Immature natural killer cell (primary cell): ENCODE results near the gene HSPA12A. TPM values are rescaled to one million over a fixed set of nuclear protein-coding genes. Genes with fewer than 3 reads are reported as not detected.
A peak's percentile ranks its signal among the peaks of the same experiment; 100 is the strongest.

Source experiments
- DNase-seq, 3 donors: peaks; one replicate each; pipeline ENCODE4 v3.0.0; 2022; ENCODE audit warnings: mixed read lengths in 1 of 3
- H3K27ac Mint-ChIP-seq, 6 donors: one replicate each; pipeline ENCODE4 v1.8.0; 2020; ENCODE audit warnings: mixed read lengths in 6 of 6, mild to moderate bottlenecking in 5 of 6, inconsistent platforms in 4 of 6, moderate library complexity in 3 of 6
- H3K27me3 Mint-ChIP-seq, 3 donors: one replicate each; pipeline ENCODE4 v1.8.0; 2020 to 2021; ENCODE audit warnings: low read depth in 3 of 3, mild to moderate bottlenecking in 3 of 3, mixed read lengths in 3 of 3, moderate library complexity in 3 of 3, inconsistent platforms in 1 of 3
- H3K36me3 Mint-ChIP-seq, 3 donors: one replicate each; pipeline ENCODE4 v1.8.0; 2020; ENCODE audit warnings: mixed read lengths in 3 of 3, inconsistent platforms in 2 of 3, mild to moderate bottlenecking in 2 of 3
- H3K4me1 Mint-ChIP-seq, 2 donors: one replicate each; pipeline ENCODE4 v1.8.0; 2020; ENCODE audit warnings: inconsistent platforms in 2 of 2, mild to moderate bottlenecking in 2 of 2, mixed read lengths in 2 of 2, moderate library complexity in 1 of 2
- H3K4me3 Mint-ChIP-seq, 5 donors: one replicate each; pipeline ENCODE4 v1.8.0; 2020; ENCODE audit warnings: mild to moderate bottlenecking in 5 of 5, mixed read lengths in 5 of 5, inconsistent platforms in 3 of 5, moderate library complexity in 3 of 5
- H3K9me3 Mint-ChIP-seq, 6 donors: one replicate each; pipeline ENCODE4 v1.8.0; 2020; ENCODE audit warnings: mild to moderate bottlenecking in 6 of 6, mixed read lengths in 6 of 6, inconsistent platforms in 4 of 6, moderate library complexity in 3 of 6
- polyA plus RNA-seq, 3 donors: library from polyadenylated mRNA; unstranded; fragments of 300-500 nt; fragmentation: Illumina TruSeq; gene quantifications; one replicate each; pipeline ENCODE4 v1.2.3, GENCODE V29; 2021

HSPA12A gene
- polyA plus RNA-seq, 3 donors from 2014 or later = 0.04 TPM; not detected in 2

DNA sequence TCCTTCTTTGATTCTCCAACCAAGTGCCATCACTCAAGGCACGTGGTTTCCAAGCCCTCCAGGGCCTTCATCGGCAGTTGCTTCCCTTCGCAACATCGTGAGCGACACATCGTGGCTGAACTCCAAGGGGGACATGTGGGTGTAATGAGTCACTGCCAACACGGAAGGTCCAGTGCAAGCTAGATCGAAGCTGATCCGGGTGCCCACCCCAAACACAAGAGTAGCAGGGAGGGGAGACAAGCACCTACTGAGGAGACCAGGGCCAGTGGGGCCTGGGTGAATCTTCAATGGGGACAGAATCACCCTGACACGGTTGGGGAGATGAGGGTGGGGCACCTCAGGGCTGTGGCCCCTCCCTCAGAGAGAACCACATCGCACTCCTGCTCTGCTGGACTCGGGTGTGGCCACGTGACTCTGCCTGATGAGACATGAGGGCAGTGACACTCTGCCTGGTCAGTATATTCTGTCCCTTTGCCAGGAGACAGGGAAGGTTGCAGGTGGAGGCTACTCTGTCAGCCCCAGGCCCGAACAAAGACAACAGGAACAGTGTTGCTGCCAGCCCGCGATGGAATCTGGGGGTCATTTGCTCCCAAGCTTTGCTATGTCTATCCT, 36.8 kb upstream of the HSPA12A start:
- no peaks in the 10 kb centered on the region for H3K36me3 Mint-ChIP-seq
- H3K4me1 Mint-ChIP-seq = no peaks in the 10 kb centered on the region
- no peak overlapping the region for H3K4me3 Mint-ChIP-seq
- H3K9me3 Mint-ChIP-seq = no peaks in the 10 kb centered on the region
- H3K27ac Mint-ChIP-seq = no peak overlapping the region
- DNase-seq = no peak
- H3K27me3 Mint-ChIP-seq = peaks cover 0 to 4% (median 2%) of the 10 kb centered on the region in 3 donors

DNA sequence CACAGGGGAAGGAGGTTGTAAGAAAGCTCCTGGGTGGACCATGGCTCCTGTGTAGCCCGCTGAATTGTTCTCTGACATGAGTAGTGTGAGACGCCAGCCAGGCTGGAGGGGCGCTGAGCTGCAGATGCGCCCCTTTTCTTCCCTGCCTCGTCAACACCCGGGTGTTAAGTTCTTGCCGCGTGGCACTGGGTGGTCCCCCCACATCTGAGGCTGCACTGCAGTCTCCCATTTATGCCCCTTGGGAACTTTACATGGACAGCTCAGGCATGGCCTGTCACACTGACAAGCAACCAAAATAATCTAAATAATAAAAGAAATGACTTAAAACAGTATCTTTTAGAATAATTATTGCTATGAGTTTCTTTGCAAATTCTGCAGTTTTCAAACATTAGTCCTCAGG, 34.6 kb upstream of the HSPA12A start:
- Mint-ChIP-seq H3K4me3 (no peak overlapping the region), H3K36me3 (no peaks in the 10 kb centered on the region), H3K27me3 (peaks cover 0 to 3% (median 2%) of the 10 kb centered on the region in 3 donors), H3K9me3 (no peaks in the 10 kb centered on the region), H3K27ac (no peak overlapping the region), H3K4me1 (no peaks in the 10 kb centered on the region)
- DNase-seq = no peak

DNA sequence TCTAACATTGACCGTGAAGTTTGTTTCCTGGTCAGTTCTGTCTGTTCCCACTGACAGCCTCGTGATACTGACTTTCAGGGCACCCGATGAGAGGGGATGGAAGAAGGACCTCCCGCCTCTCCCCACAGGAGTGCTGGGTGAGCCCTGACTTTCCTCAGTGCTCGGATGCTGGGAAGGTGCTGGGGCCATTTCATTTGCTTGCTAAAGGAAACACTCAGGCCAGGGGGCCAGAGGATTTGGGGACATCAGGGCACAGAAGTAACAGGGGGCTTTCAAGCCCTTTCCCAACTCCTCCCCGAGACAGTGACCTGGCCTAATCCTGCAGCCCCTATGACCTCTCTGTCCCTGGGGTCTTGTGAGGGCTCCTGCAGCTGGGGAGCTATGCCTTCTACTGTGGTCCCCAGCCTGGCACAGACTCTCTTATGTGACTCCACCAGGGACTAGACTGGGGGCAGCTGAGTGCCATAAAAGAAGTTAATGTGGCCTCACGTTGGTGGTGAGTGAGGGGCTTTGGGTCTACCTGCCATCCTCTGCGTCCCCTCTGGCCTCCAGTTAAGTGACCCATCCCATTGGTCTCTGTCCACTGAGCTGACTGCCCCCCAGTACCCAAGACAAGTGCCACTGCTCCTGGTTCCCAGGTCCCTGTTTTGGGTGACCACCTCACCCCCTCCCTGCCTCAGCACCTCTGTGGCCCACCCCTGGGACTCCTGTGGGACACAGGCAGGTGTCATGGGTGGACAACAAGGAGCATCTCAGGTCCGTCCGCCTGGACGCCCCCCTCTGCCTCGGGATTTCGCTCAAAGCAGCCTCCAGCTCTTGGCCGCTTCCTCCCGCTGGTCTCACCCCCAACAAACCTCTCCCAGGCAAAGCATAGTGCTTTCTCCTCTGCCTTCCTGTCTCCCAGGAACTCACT, 33.4 kb upstream of the HSPA12A start:
- no peaks in the 10 kb centered on the region for H3K9me3 Mint-ChIP-seq
- H3K27ac Mint-ChIP-seq = peak overlapping the region in 1 of 6 donors; percentile 28
- DNase-seq = no peak
- H3K27me3 Mint-ChIP-seq = peaks cover 0 to 3% (median 2%) of the 10 kb centered on the region in 3 donors
- no peaks in the 10 kb centered on the region for H3K4me1 Mint-ChIP-seq
- no peak overlapping the region for H3K4me3 Mint-ChIP-seq
- no peaks in the 10 kb centered on the region for H3K36me3 Mint-ChIP-seq

DNA sequence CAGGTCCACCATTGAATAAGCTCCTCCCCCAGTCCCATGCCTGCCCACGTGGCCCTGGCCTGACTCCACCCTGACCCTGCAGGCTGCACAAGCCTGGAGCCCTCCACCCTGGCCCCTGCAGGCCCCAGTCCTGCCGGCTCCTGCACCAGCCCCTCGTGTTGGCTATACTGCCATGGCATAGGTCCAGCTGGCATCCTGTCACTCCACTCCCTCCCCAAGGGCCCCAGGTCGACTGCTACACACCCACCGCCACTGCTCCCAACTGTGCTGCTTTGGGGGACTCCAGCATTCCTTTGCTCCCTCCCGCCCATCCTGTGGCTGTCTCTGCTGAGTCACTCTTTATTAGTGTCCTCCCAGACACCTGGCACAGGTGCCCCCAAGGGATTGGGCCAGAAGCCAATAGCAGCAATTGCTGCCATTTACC, 32.4 kb upstream of the HSPA12A start:
- Mint-ChIP-seq H3K27ac (no peak overlapping the region), H3K27me3 (peaks cover 0 to 3% (median 2%) of the 10 kb centered on the region in 3 donors), H3K4me3 (no peak overlapping the region), H3K9me3 (no peaks in the 10 kb centered on the region), H3K4me1 (no peaks in the 10 kb centered on the region), H3K36me3 (no peaks in the 10 kb centered on the region)
- DNase-seq = no peak

DNA sequence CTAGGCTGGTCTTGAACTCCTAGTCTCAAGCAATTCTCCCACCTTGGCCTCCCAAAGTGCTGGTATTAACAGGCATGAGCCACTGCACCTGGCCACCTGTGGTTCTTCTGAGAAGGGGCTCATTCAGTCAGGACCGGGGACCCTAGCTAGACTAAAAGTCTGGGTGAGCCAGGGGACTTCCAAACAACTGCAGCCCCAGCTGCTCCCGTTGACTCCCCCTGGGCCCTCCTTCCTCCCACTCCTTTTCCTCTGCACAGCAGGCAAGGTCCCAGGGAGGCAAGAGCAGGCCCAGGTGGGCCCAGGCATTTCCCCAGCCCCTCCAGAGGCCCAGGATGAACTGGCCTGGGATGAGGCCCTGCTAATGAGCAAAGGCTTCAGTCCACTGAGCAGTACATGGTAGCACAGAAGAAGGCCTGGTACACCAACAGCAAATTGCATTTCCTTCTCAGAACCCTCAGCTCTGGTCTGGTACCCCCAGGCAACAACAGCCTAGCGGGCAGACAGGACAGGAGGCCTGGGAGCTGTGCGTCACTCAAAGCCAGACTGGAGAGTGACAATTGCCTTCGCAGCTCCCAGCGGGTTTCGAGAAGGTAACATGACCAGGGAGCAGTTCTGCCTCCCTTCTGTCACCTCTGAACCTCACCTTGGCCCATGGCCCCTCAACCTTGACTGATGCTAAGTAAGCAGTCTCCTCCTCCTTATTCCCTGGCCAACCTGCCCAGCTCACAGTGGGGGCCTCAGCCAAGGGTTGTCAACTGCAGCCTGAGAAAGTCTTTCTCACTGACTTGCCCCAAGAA, 30.7 kb upstream of the HSPA12A start:
- no peak overlapping the region for H3K4me3 Mint-ChIP-seq
- H3K27me3 Mint-ChIP-seq = peaks cover 0 to 3% (median 2%) of the 10 kb centered on the region in 3 donors
- no peaks in the 10 kb centered on the region for H3K4me1 Mint-ChIP-seq
- no peaks in the 10 kb centered on the region for H3K9me3 Mint-ChIP-seq
- no peak for DNase-seq
- no peak overlapping the region for H3K27ac Mint-ChIP-seq
- no peaks in the 10 kb centered on the region for H3K36me3 Mint-ChIP-seq

DNA sequence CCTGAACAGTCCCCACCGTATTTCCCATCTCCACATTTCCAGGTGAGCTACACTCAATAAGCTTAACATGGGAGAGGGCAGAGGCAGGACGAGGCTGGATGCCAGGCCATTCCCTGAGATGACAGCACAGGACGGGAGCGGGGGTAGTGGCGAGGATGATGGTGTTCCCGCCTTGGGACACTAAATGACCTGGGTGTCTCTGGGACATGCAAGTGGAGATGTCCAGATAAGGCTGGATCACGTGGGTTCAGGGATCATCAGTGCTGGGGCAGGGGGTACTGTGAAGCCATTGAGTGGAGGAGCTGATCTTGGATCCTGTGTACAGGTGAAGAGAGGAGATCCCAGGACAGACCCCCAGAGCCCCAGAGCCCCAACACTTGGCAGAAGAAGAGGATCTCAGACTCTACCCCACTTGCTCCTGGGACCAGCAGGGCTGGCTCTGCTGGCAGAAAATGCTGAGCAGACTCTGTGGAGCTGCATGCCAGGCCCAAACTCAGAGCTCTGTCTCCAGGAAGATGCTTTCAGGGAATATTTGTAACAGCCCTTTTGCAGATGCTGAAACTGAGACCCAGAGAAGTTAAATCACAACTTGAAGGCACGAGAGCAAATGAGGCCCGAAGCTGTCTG, 29.7 kb upstream of the HSPA12A start:
- Mint-ChIP-seq H3K9me3 (no peaks in the 10 kb centered on the region), H3K4me3 (no peak overlapping the region), H3K27me3 (peaks cover 0 to 3% (median 2%) of the 10 kb centered on the region in 3 donors), H3K4me1 (no peaks in the 10 kb centered on the region), H3K36me3 (no peaks in the 10 kb centered on the region), H3K27ac (no peak overlapping the region)
- DNase-seq = no peak

DNA sequence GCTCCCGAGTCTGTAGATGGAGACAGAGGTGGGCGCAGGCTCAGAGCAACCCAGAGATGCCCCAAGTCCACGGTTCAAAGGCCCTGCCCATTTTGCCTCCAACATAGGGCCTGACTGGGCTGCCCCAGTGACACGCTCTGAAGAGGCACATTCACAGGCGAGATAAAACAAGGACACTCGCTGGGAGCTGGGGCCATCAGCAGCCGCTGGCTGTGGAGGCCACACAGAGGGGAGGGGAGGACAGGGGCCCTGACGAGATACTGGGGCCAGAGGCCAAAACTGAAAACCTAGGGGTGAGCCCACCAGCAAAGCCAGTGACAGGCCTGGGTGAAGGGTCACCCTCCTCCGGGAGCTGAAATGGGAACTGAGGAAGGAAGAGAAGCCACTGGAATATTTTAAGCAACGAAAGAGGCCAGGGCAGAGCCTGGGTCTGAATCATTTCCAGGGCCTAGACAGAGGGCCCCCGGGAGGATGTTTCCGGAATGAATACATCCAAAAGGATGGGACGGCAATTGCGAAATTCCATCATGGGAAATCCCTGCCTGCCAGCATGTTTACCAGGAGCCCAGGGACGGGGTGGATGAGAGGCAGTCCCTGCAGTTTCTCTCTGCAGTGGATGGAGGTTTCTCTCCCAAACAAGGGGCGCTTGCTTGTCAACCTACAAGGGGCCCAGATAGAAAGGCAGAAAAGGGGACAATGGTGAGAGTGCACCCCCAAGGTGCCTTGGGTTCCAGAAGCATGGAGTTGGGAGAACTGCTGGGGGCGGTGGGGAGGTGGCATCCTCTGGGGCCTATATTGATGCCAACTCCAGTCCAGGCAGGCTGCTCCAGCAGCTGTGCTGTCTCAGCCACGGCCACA, 29.0 kb upstream of the HSPA12A start:
- Mint-ChIP-seq H3K27ac (no peak overlapping the region), H3K4me3 (no peak overlapping the region), H3K36me3 (no peaks in the 10 kb centered on the region), H3K4me1 (no peaks in the 10 kb centered on the region), H3K9me3 (no peaks in the 10 kb centered on the region), H3K27me3 (peaks cover 0 to 2% (median 2%) of the 10 kb centered on the region in 3 donors)
- no peak for DNase-seq

DNA sequence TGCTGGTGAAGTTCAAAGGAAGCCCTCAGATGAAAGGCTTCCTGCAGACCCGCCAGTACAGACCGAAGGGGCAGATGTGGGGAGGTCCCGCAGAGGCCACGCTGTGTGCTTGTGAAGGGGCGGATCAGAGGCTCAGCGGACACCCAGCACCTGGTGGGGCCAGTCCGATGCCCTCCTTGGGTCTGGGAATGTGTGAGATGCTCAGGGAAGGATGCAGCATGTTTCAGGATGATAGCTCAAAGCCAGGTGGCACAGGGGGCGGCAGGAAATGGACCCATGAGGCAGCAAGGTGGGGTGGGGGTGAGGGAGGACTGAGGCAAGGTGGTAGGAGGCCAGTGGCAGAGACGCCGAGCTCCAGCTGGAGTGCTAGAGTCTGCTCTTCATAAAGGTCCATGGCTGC, 27.9 kb upstream of the HSPA12A start:
- peaks cover 0 to 2% (median 0%) of the 10 kb centered on the region in 3 donors for H3K27me3 Mint-ChIP-seq
- H3K36me3 Mint-ChIP-seq = no peaks in the 10 kb centered on the region
- H3K4me3 Mint-ChIP-seq = no peak overlapping the region
- H3K27ac Mint-ChIP-seq = no peak overlapping the region
- DNase-seq = no peak
- H3K9me3 Mint-ChIP-seq = no peaks in the 10 kb centered on the region
- H3K4me1 Mint-ChIP-seq = no peaks in the 10 kb centered on the region

DNA sequence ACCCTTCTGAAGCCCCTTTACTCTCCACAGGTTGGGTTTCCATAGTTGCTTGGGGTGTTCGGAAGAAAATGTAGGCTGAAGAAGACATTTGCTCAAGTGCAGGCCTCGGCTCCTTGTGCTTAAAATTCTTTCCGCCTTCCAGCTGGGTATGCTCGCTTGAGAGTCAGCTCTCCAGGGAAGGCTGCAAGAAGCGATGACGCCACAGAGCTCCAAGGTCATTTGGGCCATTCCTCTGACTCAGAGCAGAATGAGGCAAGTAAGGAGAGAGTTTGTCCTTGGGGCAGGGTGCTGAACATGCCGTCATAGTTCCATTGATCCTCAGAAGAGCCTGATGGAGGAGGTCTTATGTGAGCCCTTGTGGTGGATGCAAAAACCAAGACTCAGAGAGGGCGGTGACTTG, 27.4 kb upstream of the HSPA12A start:
- no peaks in the 10 kb centered on the region for H3K9me3 Mint-ChIP-seq
- H3K27me3 Mint-ChIP-seq = peaks cover 0 to under 1% (median 0%) of the 10 kb centered on the region in 3 donors
- H3K27ac Mint-ChIP-seq = no peak overlapping the region

DNA sequence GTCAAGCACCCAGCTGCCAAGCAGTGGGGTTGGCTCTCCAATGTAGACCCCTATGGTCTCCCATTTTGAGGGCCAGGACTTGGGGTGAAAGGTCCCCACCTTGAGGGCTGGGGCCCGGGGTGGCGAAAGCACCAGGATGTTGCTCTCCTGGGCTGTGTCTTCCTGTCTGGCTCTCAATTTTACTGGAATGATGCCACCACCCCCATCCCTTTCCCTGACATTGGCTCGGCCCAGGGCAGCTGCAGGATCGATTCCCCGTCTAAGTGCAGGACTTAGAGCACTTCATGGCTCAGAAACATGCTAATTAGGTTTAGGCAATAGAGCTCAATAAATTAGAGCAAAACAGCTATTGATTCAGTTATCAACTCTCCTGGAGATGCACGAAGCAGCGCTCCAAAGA, 27.0 kb upstream of the HSPA12A start:
- Mint-ChIP-seq H3K9me3 (no peaks in the 10 kb centered on the region), H3K27me3 (no peaks in the 10 kb centered on the region), H3K4me3 (no peak overlapping the region), H3K4me1 (no peaks in the 10 kb centered on the region), H3K27ac (no peak overlapping the region), H3K36me3 (no peaks in the 10 kb centered on the region)
- DNase-seq = no peak

More for the DNA sequence above, 27.4 kb upstream of the HSPA12A start:
- Mint-ChIP-seq H3K4me3 (no peak overlapping the region), H3K4me1 (no peaks in the 10 kb centered on the region), H3K36me3 (no peaks in the 10 kb centered on the region)
- no peak for DNase-seq

DNA sequence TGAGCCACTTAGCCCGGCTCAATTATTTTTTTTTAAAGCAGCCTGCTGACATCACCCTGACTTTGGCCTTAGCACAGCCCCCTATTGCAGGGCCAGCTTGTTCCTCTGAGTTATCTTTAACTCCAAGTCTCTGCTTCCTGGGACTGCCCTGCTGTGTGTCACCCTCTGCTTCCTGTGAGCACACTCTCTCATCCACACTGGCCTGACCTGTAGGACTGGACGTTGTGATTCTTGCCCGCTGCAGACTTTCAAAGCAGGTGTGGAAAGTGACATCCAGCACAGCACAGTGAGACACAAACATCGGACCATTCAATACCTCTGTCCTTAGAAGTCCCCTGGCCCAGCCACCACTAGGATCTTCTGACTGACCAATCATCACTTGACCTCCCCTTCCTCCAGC, 26.4 kb upstream of the HSPA12A start:
- DNase-seq = no peak
- H3K27me3 Mint-ChIP-seq = no peaks in the 10 kb centered on the region
- H3K4me1 Mint-ChIP-seq = no peaks in the 10 kb centered on the region
- H3K36me3 Mint-ChIP-seq = no peaks in the 10 kb centered on the region
- H3K4me3 Mint-ChIP-seq = no peak overlapping the region
- H3K9me3 Mint-ChIP-seq = no peaks in the 10 kb centered on the region
- H3K27ac Mint-ChIP-seq = no peak overlapping the region

DNA sequence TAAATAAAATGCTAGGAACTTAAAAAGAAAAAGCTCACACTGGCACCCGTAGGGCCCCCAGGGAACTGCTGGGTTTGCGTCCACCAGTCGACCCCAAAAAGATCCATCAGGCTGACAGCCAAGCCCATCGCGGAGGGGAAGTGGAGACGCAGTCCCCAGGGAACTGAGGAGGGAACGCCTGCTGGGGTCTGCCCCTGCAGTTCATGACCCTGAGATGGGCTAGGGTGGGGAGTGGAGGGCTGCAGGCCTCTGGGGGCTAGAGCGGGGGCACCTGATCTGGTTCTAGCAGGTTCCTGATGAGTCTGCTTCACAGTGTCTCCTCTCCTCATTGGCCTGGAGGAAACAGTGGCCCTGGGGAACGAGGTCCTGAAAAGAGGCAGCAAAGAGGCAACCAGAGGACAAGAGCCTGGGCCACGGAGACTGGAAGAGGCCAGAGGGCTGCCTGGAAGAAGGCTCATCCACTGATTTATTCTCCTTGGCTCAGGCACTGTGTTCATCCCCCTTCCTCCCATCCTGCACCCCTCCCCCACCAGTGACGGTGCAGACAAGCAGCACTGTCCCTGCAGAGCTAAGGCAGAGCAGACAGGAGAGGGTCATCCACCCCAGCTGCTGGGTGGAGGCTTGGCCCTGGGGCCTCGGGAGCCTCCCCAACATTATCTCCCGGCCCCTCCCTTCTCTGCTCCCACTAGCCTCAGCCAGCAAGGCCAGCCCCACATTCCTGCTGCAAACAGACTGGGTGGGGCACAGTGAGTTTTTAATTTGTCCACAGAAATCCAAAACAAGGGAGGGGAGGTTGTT, 24.7 kb upstream of the HSPA12A start:
- no peaks in the 10 kb centered on the region for H3K4me1 Mint-ChIP-seq
- H3K4me3 Mint-ChIP-seq = no peak overlapping the region
- H3K27me3 Mint-ChIP-seq = peaks cover 0 to 4% (median 2%) of the 10 kb centered on the region in 3 donors
- peaks cover 0 to 2% (median 0%) of the 10 kb centered on the region in 6 donors for H3K9me3 Mint-ChIP-seq
- DNase-seq = no peak
- H3K27ac Mint-ChIP-seq = no peak overlapping the region
- no peaks in the 10 kb centered on the region for H3K36me3 Mint-ChIP-seq
